DND-41 (cell line): ENCODE results near the gene PTER.

Experiments
- ATAC-seq: fragments of 200-7000 bp; cut with Tn5 transposase; 3 replicates; pipeline ENCODE4 v1.9.1; 2021; ENCODE audit warnings: low read depth; ENCODE audit not compliant: insufficient read depth
- DNase-seq: peaks from one replicate; pipeline ENCODE4 v3.0.0-alpha.2; 2020
- H2AFZ ChIP-seq: 2 replicates; pipeline ENCODE4 v1.6.0; 2012; ENCODE audit warnings: low read depth, low read length
- H3K27ac ChIP-seq: 2 replicates; pipeline ENCODE4 v1.5.1; 2012; ENCODE audit warnings: low read length, inconsistent platforms
- H3K27me3 ChIP-seq: fragments of 200-600 bp; sonication (generic); 2 replicates; pipeline ENCODE4 v1.6.0; 2012; ENCODE audit warnings: low read length, mild to moderate bottlenecking, inconsistent platforms; ENCODE audit not compliant: insufficient read depth, poor library complexity
- H3K36me3 ChIP-seq: 2 replicates; pipeline ENCODE4 v1.5.1; 2012; ENCODE audit warnings: low read length, inconsistent platforms; ENCODE audit not compliant: insufficient read depth
- H3K4me1 ChIP-seq: 2 replicates; pipeline ENCODE4 v1.5.1; 2012; ENCODE audit warnings: mild to moderate bottlenecking, low read length; ENCODE audit not compliant: insufficient read depth
- H3K4me2 ChIP-seq: 2 replicates; pipeline ENCODE4 v1.6.0; 2012; ENCODE audit warnings: mild to moderate bottlenecking, moderate library complexity, low read length, inconsistent platforms; ENCODE audit not compliant: insufficient read depth
- H3K4me3 ChIP-seq, 2 experiments: fragments of 200-600 bp in 1 of 2; shearing (Covaris generic) in 1 of 2; 2 replicates each; pipeline ENCODE4 v1.5.1; 2012 to 2016; ENCODE audit warnings: inconsistent platforms in 2 of 2, low read length in 2 of 2, mild to moderate bottlenecking in 2 of 2, low read depth in 1 of 2, moderate library complexity in 1 of 2
- H3K79me2 ChIP-seq: 2 replicates; pipeline ENCODE4 v1.6.0; 2012; ENCODE audit warnings: low read length, inconsistent platforms; ENCODE audit not compliant: insufficient read depth
- H3K9ac ChIP-seq: 2 replicates; pipeline ENCODE4 v1.6.0; 2012; ENCODE audit warnings: low read depth, mild to moderate bottlenecking, inconsistent platforms, low read length, moderate library complexity
- H3K9me3 ChIP-seq: 2 replicates; pipeline ENCODE4 v1.5.1; 2012; ENCODE audit warnings: low read length, moderate library complexity, mild to moderate bottlenecking, inconsistent platforms; ENCODE audit not compliant: insufficient read depth, severe bottlenecking
- H4K20me1 ChIP-seq: 2 replicates; pipeline ENCODE4 v1.6.0; 2012; ENCODE audit warnings: low read length; ENCODE audit not compliant: insufficient read depth
- CTCF ChIP-seq: IDR thresholded peaks from 2 replicates; pipeline ENCODE4 v1.5.1; 2012; ENCODE audit warnings: borderline replicate concordance, low read length, moderate library complexity, mild to moderate bottlenecking; ENCODE audit not compliant: poor library complexity, severe bottlenecking; ENCODE audit errors: extremely low read depth
- EZH2 ChIP-seq: IDR thresholded peaks from 3 replicates; pipeline ENCODE4 v1.6.1; 2012; ENCODE audit warnings: borderline replicate concordance, low read depth, mild to moderate bottlenecking, moderate library complexity, low read length, inconsistent platforms; ENCODE audit not compliant: severe bottlenecking

The PTER gene

GRCh38 chr10:16483241-16483917, 46.6 kb downstream of the PTER start:
- TF ChIP-seq CTCF, result no peak
- Histone ChIP-seq H3K4me1 (no peaks in the 10 kb centered on the region), H3K4me2 (no peak overlapping the region), H3K27ac (no peak overlapping the region), H3K27me3 (no peaks in the 10 kb centered on the region), H3K36me3 (peaks cover 39% of the 10 kb centered on the region), H3K9ac (no peak overlapping the region), H3K9me3 (no peaks in the 10 kb centered on the region), H3K79me2 (peaks cover 8% of the 10 kb centered on the region), H4K20me1 (0 out of 2 replicates have a peak, but pooled peaks cover 3% of the 10 kb centered on the region), H2AFZ (no peak overlapping the region), H3K4me3 (no peak overlapping the region)
- DNase-seq (no peak), ATAC-seq (no peak)

DNA sequence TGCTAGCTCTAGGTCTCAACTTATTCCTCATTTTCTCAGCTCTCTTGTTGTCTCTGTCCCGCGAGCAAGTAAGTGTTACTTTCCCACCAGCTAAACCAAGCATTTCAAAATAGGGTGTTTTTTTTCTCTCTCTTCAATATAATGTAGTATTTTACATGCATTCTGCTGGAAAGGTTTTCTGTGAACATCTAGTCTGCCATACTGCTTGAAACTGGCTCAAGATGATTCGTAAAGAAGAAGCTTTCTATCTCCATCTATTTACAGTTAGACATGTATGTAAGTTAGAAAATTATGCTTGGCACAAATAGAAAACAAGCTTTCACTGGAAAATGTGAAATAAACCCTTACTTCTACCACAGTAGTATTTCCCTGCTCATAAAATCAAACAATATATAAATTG, 53.7 kb downstream of the PTER start:
- Histone ChIP-seq H2AFZ (no peak overlapping the region), H3K27ac (no peak overlapping the region), H3K79me2 (no peaks in the 10 kb centered on the region), H3K4me1 (no peaks in the 10 kb centered on the region), H4K20me1 (no peaks in the 10 kb centered on the region), H3K9me3 (no peaks in the 10 kb centered on the region), H3K4me3 (no peak overlapping the region), H3K36me3 (peaks cover 54% of the 10 kb centered on the region), H3K4me2 (no peak overlapping the region), H3K27me3 (no peaks in the 10 kb centered on the region), H3K9ac (no peak overlapping the region)
- DNase-seq (no peak), ATAC-seq (no peak)
- no peak for TF ChIP-seq CTCF
- TF ChIP-seq EZH2, result no peak

DNA sequence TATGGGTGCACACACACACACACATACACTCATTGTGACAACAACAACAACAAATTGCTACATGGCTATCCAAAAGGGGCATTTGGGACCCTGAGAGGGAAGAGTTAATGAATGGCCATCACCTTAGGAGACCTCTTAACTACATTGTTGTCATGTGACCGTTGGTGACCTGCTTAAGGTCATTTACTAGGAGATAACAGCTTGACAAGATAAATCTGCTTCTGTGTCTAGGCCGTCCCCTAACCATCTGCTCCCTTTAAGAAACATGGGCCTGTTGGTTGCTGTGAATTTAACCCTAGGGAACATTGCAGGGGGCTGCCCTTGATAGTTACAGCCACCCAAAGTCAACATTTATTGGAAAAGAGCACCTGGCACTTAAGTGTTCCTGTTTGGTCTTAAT, 55.1 kb downstream of the PTER start:
- DNase-seq (no peak), ATAC-seq (no peak)
- no peak overlapping the region for H3K4me2 ChIP-seq
- H3K4me3 ChIP-seq, result no peak overlapping the region
- no peaks in the 10 kb centered on the region for H3K27me3 ChIP-seq
- H3K27ac ChIP-seq, result no peak overlapping the region
- no peaks in the 10 kb centered on the region for H4K20me1 ChIP-seq
- H3K9ac ChIP-seq, result no peak overlapping the region
- no peak for TF ChIP-seq EZH2
- TF ChIP-seq CTCF, result no peak
- H3K9me3 ChIP-seq, result no peaks in the 10 kb centered on the region
- H3K36me3 ChIP-seq, result peaks cover 47% of the 10 kb centered on the region
- no peaks in the 10 kb centered on the region for H3K79me2 ChIP-seq
- H2AFZ ChIP-seq, result no peak overlapping the region
- no peaks in the 10 kb centered on the region for H3K4me1 ChIP-seq
